NCI-H510A treated with DMSO at 0.1 percent for 48 hours (cell line): ENCODE data around the gene YBX3.

Experiments used
- DNase-seq: peaks from one replicate; lab custom pipeline; 2025; lab: John Stamatoyannopoulos, UW

The YBX3 gene

GRCh38 chr12:10669533-10669932 is 53.6 kb downstream of the YBX3 start:
- no peak for DNase-seq

GRCh38 chr12:10668526-10668925 is 54.6 kb downstream of the YBX3 start:
- no peak for DNase-seq

- DNase-seq = no peak
Measured at GRCh38 chr12:10667581-10667980, 55.5 kb downstream of the YBX3 start.

GRCh38 chr12:10664499-10664898 is 58.6 kb downstream of the YBX3 start:
- no peak for DNase-seq

GRCh38 chr12:10663869-10664268 is 59.3 kb downstream of the YBX3 start:
- no peak for DNase-seq

- DNase-seq = no peak
Measured at GRCh38 chr12:10661338-10661737, 61.8 kb downstream of the YBX3 start.

GRCh38 chr12:10654003-10654402 is 69.1 kb downstream of the YBX3 start:
- DNase-seq = no peak

- no peak for DNase-seq
Measured at GRCh38 chr12:10652192-10652591, 70.9 kb downstream of the YBX3 start.
